Fibroblast of the conjunctiva (primary cell): ENCODE results near the gene ELMO1.

Experiments used
- DNase-seq: peaks from one replicate; pipeline ENCODE4 v3.0.0-alpha.2; 2010; ENCODE audit warnings: low read depth

ELMO1 gene

GRCh38 chr7:37344886-37345579 lies 103.6 kb downstream of the ELMO1 start:
- no peak for DNase-seq

DNA sequence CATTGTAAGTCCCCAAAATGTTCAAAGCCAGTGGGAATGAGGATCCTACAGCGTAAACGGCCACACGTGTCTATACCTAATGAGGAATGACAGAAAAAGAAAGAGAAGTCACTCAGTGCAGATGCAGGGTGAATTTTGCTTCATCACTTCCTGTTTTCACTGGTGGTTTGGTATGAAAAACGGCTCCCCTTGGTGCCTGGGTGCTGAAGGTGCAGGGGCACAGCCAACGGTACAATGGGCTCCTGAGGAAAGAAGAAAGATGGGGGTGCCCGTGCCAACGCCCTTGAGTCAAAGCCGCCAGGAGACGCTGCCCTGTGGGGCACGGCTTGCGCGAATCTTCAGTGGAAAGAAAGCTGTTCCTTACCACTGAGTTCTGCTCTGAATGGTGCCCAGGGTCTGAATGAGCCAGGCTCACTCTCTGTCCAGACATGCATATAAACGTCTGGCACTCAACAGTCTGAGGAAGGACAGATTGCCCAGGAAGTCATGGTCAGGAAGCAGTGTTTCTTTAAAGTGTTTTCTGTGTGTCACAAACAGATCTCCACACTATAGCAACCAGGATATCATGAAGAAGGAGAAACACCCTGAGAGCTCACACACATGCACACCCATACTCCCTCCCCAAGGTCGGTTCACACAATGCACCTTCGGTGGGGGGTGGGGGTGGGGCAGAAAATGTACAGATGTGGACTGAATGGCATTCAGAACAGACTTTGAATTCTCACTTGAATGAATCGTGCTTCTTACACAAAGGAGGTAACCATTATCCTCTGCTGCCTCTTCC lies 105.8 kb downstream of the ELMO1 start:
- DNase-seq = no peak

DNA sequence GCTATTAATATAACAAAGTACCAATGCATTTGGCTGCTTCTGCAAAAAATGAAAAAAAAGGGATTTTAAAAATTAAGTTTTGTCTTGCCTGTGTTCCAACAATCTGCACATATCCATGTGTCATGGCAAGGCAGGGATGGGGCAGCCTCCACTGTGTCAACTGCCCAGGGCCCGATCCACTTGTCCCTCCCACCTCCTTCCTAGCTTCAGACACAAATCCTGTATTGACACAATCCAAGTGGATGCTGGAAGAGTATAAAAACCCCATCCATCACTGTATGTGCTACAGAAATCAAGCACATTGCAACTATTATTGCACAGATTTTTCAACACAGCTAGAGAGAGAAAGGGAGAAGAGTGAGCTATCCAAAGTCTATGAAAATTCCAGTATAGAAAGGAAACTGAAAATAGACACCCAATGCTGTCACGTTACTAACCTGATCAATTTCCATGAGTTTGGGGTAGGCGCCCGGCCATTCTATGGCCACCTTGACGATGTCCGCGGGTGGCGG lies 106.4 kb downstream of the ELMO1 start:
- DNase-seq = no peak

GRCh38 chr7:37341033-37341630 lies 107.5 kb downstream of the ELMO1 start:
- DNase-seq = no peak

DNA sequence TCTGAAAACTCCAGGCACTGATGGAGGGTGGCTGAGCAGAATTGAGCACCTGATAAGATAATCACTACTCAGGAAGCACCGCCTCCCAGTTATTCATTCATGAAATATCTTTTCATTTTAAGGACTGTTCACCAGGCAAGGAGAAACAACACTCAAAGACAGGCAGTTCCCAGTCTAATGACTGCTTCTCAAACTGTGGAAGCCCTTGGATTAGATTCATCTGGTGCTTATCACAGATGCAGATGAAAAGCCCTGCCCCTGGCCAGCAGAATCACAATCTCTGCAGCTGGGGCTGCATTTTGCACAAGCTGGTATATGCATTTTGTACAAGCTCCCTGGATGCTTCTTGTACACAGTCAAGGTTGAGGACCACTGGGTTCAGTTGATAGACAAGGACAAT lies 109.7 kb downstream of the ELMO1 start:
- no peak for DNase-seq

DNA sequence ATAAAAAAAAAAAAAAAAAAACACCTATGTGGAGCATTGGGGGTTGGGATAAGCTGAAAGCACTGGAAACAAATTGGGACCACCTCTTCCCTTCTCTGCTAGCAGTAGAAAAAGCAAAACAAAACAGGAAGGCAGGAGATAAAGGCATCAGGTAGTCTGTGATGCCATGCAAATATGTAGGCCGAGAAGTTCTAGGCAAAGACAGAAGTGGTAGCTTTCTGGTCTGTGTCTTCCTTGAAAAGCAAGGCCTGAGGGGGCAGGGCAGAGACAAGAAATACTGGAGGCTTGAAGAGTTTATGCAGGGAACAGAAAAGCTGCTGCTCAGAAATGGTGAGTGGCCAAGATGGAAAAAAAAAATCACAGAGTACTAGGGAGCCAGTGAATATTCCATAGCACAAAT lies 111.1 kb downstream of the ELMO1 start:
- no peak for DNase-seq

GRCh38 chr7:37336259-37336658 lies 112.4 kb downstream of the ELMO1 start:
- no peak for DNase-seq

DNA sequence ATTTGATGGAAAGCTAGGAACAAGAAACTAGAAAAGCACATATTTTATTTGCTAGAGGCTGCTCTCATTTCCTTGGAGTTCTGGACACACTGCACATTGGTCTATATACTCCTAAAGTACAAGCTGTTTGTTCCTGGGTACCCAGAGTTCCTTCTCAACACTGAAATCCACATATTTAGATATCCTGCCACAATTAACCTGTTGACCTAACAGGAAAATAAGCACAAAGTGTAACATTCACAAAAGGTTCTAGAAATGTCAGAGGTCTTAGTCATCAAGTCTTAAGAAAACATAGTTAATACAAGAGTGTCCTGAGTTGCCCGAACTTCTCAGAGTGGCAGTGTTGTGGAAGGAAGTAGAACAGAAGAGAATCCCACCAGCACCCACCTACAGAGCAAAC lies 115.6 kb downstream of the ELMO1 start:
- DNase-seq = no peak

- no peak for DNase-seq
Observed at GRCh38 chr7:37332243-37333016, 116.2 kb downstream of the ELMO1 start.

DNA sequence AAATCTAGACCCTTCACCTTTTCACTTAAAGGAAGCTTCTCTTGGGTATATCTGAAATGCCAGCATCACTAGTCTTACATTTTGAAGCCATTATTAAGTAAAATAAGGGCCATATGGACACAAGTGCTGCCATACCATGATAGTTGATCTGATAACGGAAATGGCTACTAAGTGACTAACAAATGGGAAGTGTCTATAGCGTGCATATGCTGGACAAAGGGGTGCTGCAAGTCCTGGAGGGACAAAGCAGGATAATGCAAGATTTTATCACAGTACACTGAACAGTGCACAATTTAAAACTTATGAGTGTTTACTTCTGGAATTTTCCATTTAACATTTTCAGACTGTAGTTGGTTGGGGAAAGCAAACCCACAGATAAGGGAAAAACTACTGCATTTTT lies 117.9 kb downstream of the ELMO1 start:
- DNase-seq = no peak

- DNase-seq = no peak
Observed at GRCh38 chr7:37329940-37330339, 118.7 kb downstream of the ELMO1 start.

DNA sequence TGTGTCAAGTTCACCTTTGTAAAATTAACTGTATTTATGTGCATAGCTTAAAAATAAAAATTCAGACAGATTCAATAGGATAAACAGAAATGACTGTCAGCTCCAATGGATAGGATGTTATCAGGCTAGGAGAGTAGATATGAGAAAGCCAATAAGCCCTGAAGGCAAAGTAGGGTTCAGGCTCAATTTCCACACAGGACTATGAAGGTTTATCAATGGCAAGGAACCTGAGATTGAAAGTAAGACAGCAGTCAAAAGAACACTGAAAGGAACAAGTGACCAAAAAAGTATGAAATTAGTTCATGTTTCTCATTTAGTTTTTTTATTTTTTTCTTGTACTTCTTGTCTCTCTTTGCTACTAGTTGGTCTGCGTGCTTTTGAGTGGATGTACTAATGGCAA lies 121.4 kb downstream of the ELMO1 start:
- no peak for DNase-seq

- DNase-seq = no peak
Observed at GRCh38 chr7:37323966-37324365, 124.7 kb downstream of the ELMO1 start.

GRCh38 chr7:37322831-37323230 lies 125.8 kb downstream of the ELMO1 start:
- no peak for DNase-seq

- no peak for DNase-seq
Observed at GRCh38 chr7:37320848-37321468, 127.7 kb downstream of the ELMO1 start.

DNA sequence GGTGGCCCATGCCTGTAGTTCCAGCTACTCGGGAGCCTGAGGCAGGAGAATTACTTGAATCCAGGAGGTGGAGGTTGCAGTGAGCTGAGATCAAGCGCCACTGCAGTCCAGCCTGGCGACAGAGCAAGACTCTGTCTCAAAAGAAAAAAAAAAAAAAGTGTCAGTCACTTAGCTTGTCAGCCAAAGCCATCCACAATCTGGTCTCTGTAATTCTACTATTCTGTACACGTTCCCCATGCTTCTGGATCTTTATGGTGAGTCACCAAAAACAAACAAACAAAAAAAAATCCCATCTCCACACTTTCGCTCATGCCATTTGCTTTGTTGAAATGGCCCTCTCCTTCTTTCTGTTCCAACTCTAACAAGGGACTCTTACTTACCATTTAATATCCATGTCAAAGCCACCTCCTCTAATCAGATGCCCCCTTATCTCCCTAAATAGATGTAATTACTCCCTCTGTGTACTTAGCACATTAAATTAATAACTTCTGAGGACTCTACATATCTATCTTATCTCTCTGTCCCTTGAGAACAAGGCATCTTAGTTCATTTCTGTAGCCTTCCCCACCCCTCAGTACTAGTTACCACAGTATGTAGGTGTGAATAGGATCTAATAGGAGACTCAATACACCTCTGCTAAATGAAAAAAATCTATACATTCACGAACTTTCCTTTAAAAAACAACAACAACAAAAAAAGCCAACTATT lies 128.4 kb downstream of the ELMO1 start:
- no peak for DNase-seq

DNA sequence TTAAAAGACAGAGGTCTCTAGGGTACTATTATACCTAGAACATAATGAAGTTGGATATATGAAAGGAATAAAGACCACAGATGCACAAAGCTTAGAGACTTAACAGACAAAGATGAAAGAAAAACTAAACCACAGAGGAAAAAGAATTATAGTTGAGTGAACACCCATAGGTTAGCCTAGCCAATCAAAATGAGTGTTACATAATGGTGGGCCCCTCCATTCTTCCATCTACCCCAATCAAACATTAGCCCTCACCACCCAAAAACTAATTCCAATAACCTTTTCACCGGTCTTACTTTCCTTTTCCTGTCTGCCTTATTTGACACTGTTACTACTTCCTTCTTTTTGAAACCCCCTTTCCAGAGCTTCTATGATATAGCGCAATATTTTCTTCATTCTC lies 130.1 kb downstream of the ELMO1 start:
- no peak for DNase-seq

GRCh38 chr7:37315772-37316715 lies 132.6 kb downstream of the ELMO1 start:
- no peak for DNase-seq

- DNase-seq = no peak
Observed at GRCh38 chr7:37312608-37313007, 136.1 kb downstream of the ELMO1 start.

DNA sequence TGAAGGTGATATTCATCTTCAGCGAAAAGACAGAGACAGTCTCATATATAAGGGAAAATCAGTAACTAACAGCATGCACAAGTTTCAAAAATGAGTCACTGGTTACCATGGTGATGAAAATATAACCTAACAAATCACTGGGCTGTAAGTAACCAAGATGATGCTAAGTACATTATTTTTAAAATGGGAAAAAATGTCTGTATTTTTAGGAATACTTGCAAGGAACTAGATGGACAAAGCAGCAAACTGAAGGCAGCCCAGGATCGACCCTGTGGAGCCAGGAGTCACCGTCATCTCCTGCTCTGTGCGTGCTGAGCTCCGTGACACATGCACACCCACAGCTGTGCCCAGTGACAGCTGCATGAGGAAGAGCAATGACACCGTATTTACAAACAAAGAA lies 137.3 kb downstream of the ELMO1 start:
- DNase-seq = peak; percentile 10
